Measurements from ENCODE around the gene SAT2.
A peak's percentile ranks its signal among the peaks of the same experiment; 100 is the strongest.
"Not testable (repeated sequence)": the region's sequence is repeated elsewhere in the genome, so short reads cannot be mapped to it uniquely, and the experiment has no call there.

SAT2 gene

DNA sequence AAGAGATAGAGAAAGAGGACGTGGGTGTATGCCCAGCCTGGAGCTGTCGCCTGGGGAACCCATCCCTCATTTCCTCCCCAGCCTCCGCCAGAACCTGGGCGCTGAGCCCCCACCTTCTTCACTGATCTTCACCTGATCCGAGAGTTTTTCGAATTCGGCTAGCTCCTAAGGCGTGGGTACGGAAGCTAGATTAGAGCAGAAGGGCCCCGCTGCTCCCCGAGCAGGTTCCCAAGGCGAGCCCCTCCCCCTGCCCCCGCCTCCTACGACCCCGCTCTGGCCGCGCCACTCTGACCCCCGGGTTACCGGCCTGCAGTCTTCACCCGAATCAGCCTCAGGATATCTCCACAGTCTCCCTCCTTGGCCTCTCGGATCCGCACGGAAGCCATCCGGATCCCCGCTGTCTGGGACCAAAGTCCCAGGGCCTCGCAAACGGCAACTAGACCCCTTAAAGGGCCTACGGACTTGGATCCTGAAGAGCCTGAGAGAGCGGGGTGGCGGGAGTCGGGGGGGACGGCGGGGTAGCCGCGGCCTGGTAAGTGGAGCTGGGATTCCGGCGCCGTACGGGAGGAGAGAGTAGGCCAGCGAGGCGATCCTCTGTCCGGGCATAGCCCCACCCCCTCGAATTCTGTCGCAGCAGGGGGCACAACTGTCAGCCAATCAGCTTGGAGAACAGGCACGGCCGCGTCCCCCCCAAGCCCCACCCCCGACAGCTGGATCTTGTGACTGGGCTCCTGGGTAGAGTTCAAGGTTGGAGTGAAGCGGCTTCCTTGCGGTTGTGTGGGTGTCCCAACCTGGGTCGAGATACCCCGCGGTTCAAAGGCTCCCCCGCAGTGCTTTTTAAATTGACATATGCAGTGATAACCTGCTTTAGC lies at the start of gene SAT2:
SAT2 (minus strand) TSS at position 572 of the 872 bp plus-strand sequence; CDS start at position 386, 186 bp downstream.
- peak; percentile 85 for DNase-seq

DNA sequence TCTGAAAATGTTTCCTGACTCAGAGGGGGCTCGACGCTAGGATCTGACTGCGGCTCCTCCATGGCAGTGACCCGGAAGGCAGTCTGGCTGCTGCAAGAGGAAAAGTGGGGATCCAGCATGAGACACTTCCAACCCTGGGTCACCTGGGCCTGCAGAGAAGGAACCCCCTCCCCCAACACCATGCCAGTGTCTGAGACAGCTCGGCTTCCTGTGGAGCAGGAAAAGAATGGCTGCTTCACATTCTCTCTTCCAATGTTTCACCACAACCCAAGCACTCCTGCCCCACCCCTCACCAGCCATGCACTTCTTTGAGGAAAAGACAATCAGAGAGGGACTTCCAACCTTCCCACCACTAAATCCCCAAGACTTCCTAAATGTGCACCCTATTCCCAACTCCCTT lies 48.9 kb upstream of the SAT2 start:
- DNase-seq = no peak

DNA sequence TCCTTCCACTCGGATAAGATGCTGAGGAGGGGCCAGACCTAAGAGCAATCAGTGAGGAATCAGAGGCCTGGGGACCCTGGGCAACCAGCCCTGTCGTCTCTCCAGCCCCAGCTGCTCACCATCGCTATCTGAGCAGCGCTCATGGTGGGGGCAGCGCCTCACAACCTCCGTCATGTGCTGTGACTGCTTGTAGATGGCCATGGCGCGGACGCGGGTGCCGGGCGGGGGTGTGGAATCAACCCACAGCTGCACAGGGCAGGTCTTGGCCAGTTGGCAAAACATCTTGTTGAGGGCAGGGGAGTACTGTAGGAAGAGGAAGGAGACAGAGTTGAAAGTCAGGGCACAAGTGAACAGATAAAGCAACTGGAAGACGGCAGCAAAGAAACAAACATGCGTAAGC lies 47.3 kb upstream of the SAT2 start:
- DNase-seq = no peak

DNA sequence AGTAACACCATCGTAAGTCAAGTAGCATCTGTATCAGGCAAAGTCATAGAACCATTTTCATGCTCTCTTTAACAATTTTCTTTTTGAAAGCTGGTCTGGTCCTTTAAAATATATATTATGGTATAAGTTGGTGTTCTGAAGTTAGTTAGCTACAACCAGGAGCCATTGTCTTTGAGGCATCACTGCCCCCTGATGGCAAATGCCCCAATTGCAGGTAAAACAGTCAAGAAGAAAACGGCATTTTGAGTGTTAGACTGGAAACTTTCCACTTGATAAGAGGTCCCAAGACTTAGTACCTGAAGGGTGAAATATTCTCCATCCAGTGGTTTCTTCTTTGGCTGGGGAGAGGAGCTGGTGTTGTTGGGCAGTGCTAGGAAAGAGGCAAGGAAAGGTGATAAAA lies 45.6 kb upstream of the SAT2 start:
- no peak for DNase-seq

DNA sequence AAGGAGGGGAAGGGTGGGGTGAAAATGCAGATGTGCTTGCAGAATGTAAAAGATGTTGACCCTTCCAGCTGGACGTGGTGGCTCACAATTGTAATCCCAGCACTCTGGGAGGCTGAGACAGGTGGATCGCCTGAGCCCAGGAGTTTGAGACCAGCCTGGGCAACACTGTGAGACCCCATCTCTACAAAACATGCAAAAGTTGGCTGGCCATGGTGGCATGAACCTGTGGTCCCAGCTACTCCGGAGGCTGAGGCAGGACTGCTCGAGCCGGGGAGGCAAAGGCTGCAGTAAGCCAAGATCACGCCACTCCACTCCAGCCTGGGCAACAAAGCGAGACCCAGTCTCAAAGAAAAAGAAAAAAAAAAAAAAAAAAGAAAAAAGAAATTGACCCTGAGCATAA lies 40.9 kb upstream of the SAT2 start:
- no peak for DNase-seq

DNA sequence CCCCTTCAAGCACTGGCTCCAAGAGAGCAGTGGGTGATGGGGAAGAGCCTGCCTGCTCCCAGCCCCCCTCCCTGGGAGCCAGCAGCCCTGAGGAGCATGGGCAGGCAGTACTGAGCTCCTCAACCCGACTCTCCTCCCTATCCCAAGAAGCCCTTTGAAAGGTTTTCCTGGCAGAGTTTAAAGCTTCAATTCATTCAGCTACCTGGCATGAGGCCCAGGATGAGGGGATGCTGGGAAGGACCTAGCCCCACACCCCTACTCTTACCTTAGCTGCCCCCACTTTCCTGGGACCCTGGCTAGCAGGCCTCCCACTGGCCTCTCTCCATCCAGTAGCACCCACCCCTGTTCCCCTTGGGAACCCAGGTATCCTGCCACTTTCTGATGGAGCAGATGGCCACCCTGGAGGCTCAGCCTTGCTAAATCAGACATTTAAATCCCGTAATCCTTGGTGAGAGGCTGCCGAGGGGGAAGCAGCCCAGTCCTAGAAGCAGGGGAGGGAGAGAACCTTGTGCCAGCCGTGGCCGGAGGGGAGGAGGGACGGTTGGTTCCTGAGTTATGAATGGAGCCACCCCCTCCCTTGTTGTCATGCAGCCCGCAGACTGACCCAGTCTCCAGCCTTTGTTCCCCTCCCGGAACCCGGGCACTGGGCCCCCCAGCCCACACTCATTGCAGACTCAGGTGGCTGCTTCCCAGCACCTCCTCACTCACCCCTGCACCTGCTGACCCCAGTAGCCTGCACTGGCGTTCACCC lies 40.2 kb upstream of the SAT2 start:
- no peak for DNase-seq

DNA sequence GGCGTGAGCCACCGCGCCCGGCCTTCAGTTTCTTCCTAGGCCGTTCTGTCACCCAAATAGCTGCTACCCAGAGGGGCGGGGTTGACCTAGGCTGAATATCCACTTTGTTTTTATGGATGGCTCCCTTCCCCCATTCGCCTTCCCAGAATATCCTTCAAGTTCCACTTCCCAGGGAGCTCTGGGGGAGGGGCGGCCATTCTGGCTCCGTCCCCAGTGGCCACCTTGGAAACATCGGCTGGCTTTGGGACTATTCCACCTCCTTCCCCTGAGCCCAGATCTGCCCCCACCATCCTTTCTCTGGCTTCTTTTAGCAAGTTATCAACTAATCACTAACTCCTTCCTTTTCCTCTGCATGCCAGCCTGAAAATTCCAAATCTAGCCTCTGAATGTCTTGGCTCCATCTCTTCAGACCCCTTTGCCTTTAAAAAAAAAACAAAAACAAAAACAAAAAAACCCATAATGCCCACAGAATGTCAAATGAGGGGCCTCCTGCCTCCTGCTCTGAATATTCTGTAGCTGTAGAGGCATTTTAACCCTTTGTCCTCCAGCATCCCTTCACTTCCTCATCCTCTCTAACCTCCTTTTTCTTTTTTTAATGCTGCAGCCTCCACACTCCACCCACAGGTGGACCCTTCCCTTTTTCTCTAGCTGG lies 29.5 kb upstream of the SAT2 start:
- DNase-seq = no peak

DNA sequence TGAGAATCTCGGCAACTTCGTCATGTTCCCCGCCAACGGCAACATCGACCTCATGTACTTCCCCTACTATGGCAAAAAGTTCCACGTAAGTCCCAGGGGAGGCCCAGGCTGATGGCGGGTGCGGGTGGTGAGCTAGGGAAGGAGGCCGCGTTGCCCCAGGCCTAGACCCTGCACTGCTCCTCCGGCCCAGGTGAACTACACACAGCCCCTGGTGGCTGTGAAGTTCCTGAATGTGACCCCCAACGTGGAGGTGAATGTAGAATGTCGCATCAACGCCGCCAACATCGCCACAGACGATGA lies 27.9 kb upstream of the SAT2 start:
- DNase-seq = no peak

DNA sequence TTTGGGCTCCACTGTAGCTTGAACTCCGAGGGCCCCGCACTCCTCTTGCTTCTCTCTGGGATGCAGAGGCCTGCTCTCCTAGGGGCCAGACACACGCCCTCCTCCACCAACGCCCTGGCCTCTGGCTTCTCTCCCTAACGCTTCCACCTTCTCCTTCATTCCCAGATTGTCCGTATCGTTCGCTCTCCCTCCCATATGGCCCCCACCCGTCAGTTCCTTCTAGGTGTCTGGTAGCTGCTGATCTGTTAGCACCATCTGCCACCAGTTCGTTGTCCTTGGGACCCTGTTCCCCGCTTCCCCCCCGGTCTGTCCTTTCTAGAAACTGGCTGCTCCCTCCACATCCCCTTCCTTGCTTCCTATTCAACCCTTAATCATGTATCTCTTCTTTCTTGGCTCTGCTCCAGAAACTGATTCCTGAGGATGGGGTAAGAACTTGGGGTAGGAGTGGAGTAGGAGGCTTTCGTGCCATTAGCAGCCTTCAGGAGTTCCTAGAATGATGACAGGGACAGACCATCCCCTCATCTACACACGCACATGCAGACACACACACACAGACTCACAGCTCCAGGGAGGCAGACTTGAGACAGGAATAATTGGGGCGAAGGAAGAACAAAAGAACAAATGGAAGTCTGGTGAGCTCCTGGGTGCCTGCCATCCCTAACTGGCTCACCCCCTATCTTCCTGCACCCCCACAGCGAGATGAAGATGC lies 27.4 kb upstream of the SAT2 start:
- DNase-seq = no peak

DNA sequence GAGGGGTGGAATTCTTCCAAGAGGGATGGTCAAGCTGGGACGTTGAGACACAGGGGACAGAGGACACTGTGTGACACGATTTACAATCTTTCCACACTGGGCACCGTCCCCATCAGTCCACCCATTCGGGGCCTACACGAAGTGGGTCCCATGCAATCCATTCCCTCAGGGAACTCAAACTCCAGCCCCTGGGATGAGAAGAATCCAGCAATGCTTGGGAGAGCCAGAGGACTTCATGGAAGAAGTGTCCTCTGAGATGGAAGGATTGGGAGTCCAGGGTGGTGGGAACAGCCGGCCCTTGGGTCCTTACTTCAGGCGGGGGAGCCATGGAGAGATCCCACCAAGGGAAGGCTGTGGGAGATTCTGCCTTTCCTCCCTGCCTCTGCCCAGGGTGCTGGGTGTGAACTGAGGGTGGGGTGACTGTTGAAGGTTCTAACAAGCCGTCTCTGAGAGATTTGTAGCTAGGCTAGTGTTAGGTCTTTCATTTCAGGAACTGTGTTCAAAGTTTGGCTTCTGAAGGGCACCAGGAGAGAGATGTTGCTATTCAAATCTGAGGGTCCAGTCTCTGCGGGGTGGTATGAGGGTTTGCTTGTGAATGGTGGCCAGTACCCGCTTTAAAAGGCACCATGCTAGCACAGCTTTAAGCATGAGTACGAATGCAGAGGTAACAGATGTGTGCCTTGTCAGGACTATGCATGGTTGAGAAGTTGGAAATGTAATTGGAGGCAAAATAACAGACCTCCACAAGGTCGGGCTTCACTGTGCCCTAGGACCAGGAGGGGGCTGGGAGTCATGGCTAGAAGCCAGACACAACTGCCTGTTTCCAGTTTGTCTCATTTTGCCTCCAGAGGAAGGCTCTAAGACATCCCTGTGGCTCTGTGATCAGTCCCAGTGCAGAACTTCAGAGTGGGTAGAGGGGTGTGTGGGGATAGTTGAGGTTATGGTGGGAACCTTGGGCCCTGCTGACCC lies 25.1 kb upstream of the SAT2 start:
- no peak for DNase-seq

DNA sequence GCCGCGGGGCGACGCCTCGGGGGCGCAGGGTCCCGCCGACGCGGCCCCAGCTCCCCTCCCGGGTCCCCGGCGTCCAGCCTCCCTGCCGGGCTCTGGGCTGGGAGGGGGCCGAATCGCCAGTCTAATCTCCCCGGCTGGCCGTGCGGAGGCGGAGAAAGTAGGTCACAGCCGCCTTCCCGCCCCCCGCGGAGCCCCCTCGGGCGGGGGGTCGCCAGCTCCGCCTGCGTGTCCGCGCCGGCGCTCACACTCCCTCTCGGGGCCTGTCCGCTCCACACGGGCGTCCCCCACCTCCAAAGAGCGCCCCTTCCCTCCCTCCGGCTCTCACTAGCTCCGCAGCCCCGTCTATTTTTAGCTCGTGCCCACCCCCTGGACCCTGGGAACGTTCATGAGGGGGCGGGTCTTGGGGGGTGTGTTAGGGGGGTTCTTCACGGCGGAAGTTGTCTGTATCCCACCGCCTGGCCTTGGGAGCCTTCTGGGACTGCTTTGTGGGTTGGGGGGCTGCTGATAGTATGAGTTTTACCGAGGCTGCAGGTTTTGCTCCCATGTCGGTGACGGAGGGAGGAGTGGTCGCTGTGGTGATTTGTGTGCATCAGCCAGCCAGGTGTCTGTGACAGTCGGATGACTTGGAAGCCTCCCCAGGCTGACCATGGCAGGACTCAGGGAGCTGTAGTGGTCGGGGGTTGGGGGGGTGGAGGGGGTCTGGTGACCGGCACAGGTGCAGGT lies 24.2 kb upstream of the SAT2 start:
- no peak for DNase-seq

DNA sequence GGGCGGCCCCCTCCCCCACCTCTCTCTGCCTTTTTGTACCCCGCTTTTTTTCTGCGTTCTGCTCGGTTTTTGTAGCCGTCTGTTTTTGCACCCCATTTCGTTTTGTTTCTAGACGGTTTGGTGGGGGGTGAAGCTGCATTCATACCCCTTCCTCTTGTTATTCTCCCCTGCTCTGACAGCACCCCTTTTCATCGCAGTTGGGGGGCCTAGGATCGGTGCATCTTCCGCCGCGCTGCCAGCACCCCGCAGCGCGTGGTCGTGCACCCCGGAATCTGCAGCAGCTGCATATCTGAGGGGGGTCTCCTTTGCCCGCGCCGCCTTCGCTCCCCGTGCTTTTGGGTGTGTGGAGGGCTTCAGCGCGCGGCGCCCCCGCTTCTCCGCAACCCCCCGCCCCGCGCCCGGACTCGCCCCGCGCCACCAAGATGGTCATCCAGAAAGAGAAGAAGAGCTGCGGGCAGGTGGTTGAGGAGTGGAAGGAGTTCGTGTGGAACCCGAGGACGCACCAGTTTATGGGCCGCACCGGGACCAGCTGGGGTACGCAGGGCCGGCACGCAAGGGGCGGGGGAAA lies 23.6 kb upstream of the SAT2 start:
- no peak for DNase-seq

DNA sequence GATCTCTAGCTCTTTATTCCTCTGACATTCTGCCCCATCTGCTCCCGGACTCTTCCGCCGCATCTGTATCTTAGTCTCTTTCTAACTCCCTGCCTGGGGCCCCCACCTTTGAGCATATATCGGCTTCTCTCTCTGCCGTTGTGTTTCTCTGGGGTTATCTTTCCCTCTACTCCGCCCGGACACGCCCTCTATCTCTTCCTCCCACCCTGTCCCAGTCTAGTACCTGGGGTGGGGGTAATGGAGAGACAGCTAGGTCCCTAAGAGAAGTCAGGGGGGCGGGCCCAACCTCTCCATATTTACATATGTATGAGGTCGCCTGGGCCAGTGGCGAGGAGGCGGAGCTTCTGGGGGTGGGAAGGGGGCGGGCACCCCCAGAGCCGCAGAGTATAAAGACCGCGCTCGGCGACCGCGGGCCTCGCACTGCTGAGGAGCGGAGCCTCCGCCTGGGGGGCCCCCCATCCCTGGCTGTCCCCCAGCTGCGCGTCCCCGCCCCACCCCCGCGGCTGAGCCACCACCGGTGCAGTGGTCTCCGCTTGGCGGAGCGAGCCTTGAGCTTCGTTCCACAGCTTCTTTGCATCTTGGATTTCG lies 23.0 kb upstream of the SAT2 start, which contains the start of gene ATP1B2:
ATP1B2 (plus strand) TSS at position 418 of the 588 bp plus-strand sequence. CDS start 593 bp downstream, outside the sequence.
- peak; percentile 39 for DNase-seq

DNA sequence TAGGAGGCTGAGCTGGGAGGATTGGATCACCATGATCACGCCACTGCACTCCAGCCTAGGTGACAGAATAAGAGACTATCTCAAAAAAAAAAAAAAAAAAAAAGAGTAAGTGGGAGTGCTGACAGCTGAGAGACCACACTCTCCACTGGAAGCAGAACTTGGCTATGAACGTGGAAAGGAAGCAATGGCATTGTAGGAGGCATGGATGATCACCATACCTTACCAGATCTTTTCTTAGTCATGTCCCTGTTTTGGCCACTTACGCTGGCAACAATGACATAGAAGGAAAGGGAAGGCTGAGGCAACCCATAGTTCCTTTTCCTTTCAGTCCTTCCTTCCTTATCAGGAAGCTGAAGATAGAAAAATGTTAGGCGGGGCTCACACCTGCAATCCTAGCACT lies 19.4 kb upstream of the SAT2 start:
- DNase-seq = no peak

DNA sequence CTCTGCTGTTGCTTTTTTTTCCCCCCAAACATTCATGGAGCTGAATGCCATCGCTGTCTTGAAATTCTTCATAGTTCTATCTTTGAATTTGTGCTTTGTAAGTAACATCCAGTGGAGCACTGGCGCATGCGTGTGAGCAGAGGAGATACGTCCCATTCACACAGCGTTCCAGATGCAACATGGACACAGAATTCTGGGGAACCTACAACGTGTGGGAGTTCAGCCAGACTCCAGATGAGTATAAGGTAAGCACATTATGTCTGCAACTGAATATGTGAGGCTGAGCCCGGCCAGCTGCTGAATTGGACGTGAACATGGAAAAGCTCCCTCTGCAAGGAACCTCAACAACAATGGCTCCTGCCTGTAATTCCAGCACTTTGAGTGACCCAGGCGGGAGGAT lies 18.8 kb upstream of the SAT2 start:
- DNase-seq = no peak

DNA sequence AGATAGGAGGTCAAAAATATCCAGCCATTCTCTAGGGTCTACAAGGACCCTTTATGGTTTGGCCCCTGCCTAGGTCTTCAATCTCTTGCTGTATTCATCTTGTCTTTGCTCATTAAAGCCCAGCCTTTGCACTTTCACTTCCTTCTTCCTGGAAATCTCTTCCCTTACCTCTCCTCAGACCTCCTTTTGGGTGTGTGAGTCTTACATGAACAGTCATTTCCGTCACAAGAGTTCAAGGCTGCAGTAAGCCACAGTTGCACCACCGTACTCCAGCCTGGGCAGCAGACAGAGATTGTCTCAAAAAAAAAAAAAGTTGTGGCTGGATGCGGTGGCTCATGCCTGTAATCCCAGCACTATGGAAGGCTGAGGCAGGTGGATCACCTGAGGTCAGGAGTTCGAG lies 17.2 kb upstream of the SAT2 start:
- DNase-seq = no peak

DNA sequence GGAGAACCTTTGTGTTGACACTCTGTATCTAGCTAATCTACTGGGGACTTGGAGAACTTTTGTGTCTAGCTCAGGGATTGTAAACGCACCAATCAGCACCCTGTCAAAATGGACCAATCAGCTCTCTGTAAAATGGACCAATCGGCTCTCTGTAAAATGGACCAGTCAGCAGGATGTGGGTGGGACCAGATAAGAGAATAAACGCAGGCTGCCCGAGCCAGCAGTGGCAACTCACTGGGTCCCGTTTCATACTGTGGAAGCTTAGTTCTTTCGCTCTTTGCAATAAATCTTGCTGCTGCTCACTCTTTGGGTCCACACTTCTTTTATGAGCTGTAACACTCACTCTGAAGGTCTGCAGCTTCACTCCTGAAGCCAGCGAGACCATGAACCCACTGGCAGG lies 14.0 kb upstream of the SAT2 start:
- not testable (repeated sequence) for DNase-seq

DNA sequence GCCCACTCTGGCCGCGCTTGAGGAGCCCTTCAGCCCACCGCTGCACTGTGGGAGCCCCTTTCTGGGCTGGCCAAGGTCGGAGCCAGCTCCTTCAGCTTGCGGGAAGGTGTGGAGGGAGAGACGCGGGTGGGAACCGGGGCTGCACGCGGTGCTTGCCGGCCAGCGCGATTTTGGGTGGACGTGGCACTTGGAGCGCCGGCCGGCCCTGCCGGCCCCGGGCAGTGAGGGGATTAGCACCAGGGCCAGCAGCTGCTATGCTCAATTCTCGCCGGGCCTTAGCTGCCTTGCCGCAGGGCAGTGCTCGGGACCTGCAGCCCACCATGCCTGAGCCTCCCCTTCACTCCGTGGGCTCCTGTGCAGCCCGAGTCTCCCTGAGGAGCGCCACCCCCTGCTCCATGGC lies 13.2 kb upstream of the SAT2 start:
- DNase-seq = no peak

DNA sequence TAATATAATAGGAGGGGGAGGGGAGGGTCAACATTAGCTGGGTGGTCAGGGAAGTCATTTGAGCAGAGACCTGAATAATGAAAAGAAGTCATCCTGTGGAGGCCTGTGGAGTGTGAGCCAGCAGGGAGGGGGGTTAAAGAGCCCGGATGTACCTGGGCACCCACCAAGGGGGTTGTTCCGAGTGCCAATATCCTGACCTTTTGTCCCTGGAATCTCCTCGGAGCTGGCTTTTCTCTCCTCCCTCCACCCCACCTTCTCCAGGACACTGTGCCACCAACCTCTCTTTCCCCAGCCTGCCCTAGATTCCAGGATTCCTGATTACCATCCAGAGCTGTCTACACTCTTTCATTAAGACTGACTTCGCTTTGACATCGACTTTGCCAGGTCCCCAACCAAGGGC lies 8.5 kb upstream of the SAT2 start:
- no peak for DNase-seq

DNA sequence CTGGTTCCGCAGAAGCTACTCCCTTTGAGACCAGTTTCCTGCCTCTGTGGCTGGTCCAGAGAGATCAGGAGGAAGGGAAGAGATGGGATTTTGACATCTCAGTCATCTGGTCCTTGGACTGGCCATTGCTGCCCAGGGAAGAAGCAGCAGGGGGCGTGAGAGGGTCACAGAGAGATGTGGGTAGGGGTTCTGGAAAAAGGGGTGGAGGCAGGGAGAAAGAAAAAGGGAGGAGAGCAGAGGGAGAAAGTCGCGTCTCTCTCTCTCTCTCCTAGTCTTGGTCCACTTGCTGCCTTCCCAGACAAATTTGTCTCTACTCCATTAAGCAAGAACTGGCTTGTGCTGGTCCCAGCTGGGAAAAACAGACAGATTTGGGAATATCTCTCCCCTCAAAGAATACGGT lies 6.8 kb upstream of the SAT2 start:
- no peak for DNase-seq

DNA sequence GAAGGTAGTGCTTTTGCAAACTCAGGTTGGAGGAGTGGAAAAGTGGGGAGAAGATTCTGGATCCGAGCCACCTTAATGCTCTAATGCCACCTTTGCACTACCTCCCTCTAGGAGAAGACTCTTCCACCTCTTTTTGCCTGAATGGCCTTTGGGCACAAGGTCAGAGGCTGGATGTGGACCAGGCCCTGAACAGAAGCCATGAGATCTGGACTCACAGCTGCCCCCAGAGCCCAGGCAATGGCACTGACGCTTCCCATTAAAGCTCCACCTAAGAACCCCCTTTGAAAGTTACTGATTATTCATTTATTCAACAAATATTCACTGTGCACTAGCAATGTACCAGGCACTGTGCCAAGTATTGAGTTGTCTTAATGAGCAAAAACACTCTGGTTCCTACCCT lies 5.5 kb upstream of the SAT2 start:
- no peak for DNase-seq

All from DMS79 treated with DMSO at 0.1 percent for 48 hours (cell line).